ENCODE results near the gene CDK11B. TPM values are rescaled to one million over a fixed set of nuclear protein-coding genes. Genes with fewer than 3 reads are reported as not detected.
"Not testable (repeated sequence)": the region's sequence is repeated elsewhere in the genome, so short reads cannot be mapped to it uniquely, and the experiment has no call there.

Gene CDK11B
- polyA plus RNA-seq, 1 experiment: 6.3 TPM

DNA sequence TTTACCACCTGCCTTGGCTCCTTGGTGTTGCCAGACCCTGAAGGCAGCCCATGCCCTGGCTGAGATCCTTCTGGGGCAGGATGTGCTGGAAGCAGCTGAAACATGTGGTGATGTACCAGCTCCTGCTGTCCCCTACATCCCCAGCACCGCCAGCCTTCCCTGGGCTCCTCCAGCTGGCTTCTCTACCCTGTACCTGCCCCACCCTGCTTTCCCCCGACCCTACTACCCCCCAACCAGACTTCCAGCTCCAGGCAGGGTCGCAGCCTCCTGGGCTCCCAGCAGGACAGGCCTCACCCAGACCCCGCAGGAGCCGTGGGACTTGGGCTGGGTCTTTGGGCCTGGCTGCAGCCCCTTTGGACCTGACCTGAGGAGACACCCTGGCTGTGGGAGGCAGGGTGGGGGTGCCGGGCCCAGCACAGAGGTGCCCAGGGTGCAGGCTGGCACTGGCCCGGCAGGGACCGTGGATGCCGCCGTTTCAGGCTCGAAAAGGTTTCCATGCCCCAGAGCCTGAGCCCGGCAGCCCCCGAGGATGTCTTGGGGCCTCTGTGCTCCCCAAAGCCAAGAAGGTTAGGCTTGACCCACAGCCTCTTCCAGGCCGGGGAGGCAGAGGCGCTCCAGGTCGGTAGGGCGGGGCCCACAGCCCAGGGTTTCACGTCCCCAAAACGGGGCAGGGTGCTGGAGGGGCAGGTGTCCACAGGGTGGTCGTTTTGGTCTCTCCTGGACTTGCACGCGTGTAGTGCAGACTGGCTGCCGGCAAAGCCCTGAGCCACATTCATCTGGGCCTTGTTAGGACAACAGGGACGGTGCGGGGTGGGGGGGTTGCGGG lies 38.8 kb upstream of the CDK11B start:
- DNase-seq (ENCODE audit: low read depth); CTCF ChIA-PET; H3K4me3 ChIP-seq (ENCODE audit: low read depth, low read length); H3K27me3 ChIP-seq (ENCODE audit: control insufficient read depth, insufficient read depth, low read length); POLR2A ChIA-PET; H3K36me3 ChIP-seq (ENCODE audit: control insufficient read depth, insufficient read depth, low read length): not testable (repeated sequence)

DNA sequence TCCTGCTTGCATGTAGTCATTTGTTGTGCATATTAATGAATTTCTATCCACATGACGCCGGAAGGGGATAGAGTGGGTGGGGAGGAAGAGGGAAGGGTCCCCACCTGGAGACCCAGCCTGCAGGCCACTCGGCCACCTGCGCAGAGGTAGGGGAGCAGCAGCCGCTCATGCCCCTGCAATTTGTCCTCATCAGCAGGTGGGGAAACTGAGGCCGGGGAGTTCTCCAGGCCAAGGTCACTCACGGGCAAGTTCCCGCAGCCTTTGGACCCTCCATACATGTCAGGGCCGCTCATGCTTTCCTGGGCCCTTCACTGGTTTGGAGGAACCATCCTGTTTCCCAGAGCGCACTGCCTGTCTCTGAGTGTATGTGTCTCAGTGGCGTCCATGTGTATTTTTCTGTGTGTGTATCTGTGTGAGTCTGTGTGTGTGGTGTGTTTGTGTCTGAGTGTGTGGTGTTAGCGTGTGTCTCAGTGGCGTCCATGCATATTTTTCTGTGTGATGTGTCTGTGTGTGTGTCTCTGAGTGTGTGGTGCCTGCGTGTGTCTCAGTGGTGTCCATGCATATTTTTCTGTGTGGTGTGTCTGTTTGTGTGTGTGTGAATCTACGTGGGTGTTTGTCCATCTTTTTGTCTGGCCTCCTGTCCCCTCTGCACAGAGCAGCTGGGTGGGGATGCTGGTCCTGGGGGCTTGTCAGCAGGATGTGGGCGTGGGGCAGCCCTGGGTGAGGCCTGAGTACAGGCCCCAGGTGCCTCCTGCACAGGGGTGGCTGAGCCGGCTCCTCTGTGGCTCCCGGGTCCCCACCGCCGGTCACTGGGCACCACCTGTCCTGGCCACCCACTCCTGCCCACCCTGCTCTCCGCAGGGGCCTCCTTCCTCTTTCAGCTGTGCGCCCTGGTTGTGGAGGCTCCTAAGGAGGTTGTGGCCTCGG lies 37.9 kb upstream of the CDK11B start:
- H3K27me3 ChIP-seq (ENCODE audit: control insufficient read depth, insufficient read depth, low read length); H3K36me3 ChIP-seq (ENCODE audit: control insufficient read depth, insufficient read depth, low read length): not testable (repeated sequence)

DNA sequence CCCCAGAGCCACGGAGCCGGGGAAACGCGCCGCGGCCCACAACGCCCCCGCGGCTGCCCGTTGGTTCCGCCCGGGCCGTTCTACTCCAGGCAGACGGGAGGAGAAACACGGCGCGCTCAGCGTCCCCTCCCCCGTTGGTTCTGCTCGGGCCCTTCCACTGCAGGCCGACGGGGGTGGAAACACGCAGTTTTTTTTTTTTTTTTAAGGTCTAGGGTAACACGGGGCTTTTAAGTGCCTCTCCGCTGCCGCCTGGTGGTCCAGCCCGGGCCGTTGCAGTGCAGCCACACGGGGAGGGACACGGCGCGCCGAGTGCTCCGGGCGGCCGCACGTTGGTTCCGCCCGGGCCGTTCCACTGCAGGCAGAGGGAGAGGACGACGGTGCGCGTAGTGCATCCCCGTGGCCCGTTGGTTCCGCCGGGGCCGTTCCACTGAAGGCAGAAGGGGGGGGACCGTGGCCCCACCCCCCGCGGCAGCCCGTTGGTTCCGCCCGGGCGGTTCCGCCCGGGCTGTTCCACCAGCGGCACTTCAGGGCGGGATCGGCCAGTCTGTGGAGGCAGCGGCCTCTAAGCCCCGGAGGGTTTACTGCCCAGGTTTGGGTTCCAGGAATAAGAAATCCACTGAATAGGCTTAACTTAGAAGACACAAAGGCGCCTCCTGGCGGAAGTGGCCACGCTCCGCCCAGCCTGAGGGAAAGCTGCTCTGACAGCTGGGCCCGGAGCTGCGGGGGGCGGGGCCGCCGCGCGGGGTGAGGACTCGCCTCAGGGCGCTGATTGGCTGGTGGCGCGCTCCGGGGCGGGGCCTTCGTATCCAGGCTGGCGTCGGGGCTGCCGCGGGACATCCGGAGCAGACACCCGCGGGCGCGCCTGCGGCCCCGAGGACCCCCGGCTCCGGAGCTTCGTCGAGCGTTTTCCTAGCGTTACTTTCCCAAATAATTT lies 34.2 kb upstream of the CDK11B start, which contains the start of gene SLC35E2B:
SLC35E2B (minus strand) TSS at position 82 of the 934 bp plus-strand sequence. CDS start 16,096 bp downstream, outside the sequence.
- peak within 1 kb of the TSS; percentile 58 for H3K4me3 ChIP-seq (ENCODE audit: low read depth, low read length)
- CTCF ChIA-PET; H3K36me3 ChIP-seq (ENCODE audit: control insufficient read depth, insufficient read depth, low read length); DNase-seq (ENCODE audit: low read depth); H3K27me3 ChIP-seq (ENCODE audit: control insufficient read depth, insufficient read depth, low read length); POLR2A ChIA-PET: not testable (repeated sequence)

More for the DNA sequence above, 37.9 kb upstream of the CDK11B start:
- DNase-seq (ENCODE audit: low read depth); POLR2A ChIA-PET; CTCF ChIA-PET; H3K4me3 ChIP-seq (ENCODE audit: low read depth, low read length): not testable (repeated sequence)

DNA sequence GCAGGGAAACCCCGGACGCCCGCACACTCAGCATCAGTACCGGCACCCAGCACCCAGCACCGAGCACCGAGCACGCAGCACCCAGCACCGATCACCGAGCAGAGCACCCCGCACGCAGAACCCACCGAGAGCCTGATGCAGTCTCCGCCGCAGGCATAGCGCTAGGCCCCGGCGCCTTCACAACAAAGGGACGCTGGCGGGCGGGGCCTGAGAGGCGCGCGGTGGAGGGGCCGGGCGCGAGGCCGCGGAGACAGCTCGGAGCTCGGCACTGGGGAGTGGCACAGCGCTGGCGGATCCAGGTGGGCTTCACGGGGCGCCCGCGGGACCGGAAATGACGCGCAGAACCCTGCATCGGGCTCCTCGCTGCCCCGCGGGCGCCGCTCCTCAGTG lies 33.5 kb upstream of the CDK11B start:
- POLR2A ChIA-PET; H3K36me3 ChIP-seq (ENCODE audit: control insufficient read depth, insufficient read depth, low read length); H3K27me3 ChIP-seq (ENCODE audit: control insufficient read depth, insufficient read depth, low read length); CTCF ChIA-PET; DNase-seq (ENCODE audit: low read depth): not testable (repeated sequence)
- peak overlapping the region; percentile 58 for H3K4me3 ChIP-seq (ENCODE audit: low read depth, low read length)

DNA sequence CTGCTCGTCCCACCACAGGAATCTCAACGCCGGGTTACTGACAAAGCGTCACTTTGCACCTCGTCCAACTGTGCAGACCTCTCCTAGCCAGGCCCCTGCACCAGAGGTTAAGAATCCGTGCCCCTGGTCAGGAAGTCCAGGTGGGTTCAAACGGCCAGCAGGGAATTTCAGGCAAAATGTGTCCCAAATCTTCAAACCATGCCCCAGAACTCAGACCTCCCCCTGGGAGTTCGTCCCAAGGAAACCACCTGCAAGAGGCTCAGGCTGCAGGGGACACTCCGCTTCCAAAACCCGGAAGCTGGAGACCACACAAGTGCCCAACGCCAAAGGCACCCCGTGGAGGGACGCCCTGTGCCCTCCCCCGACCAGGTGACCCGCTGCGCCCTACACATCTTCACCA lies 32.6 kb upstream of the CDK11B start:
- DNase-seq (ENCODE audit: low read depth); POLR2A ChIA-PET; CTCF ChIA-PET: not testable (repeated sequence)

DNA sequence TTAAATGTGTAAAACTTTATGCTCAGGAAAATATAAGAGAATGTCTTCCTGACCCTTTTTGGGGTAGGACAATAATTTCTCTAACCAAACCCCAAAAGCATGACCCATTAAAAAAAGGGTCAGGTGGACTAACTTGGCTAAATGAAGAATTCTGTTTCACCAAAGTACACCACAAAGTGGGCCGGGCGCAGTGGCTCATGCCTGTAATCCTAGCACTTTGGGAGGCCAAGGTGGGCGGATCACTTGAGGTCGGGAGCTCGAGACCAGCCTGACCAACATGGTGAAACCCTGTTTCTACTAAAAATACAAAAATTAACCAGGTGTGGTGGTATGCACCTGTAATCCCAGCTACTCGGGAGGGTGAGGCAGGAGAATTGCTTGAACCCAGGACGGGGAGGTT lies 30.7 kb upstream of the CDK11B start:
- H3K27me3 ChIP-seq (ENCODE audit: control insufficient read depth, insufficient read depth, low read length); POLR2A ChIA-PET; DNase-seq (ENCODE audit: low read depth); H3K36me3 ChIP-seq (ENCODE audit: control insufficient read depth, insufficient read depth, low read length); CTCF ChIA-PET; H3K4me3 ChIP-seq (ENCODE audit: low read depth, low read length): not testable (repeated sequence)

More for the DNA sequence above, 32.6 kb upstream of the CDK11B start:
- H3K4me3 ChIP-seq (ENCODE audit: low read depth, low read length): peak overlapping the region; percentile 36
- not testable (repeated sequence) for H3K36me3 ChIP-seq (ENCODE audit: control insufficient read depth, insufficient read depth, low read length); H3K27me3 ChIP-seq (ENCODE audit: control insufficient read depth, insufficient read depth, low read length)

DNA sequence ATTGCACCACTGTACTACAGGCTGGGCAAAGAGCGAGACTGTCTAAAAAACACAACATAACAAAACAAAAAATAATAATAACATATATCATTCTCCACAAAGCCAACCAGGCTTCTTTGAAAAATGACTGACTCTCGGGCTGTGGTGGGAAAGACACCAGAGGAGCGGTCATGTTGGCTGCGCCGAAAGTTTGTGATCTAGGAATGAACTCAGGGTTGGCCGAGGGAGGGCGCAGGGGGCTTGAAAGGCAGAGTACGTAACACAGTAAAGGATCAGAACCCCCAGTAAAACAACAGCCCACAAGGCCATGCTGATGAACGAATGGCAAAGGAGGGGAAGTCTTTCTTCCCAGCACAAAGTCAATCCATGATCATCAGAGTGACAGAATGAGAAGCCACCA lies 29.0 kb upstream of the CDK11B start:
- POLR2A ChIA-PET: no interaction called here
- Histone ChIP-seq H3K36me3 (ENCODE audit: control insufficient read depth, insufficient read depth, low read length) (peaks cover 7% of the 10 kb centered on the region), H3K27me3 (ENCODE audit: control insufficient read depth, insufficient read depth, low read length) (no peaks in the 10 kb centered on the region), H3K4me3 (ENCODE audit: low read depth, low read length) (no peak overlapping the region)
- TF ChIP-seq, protein P1, sequence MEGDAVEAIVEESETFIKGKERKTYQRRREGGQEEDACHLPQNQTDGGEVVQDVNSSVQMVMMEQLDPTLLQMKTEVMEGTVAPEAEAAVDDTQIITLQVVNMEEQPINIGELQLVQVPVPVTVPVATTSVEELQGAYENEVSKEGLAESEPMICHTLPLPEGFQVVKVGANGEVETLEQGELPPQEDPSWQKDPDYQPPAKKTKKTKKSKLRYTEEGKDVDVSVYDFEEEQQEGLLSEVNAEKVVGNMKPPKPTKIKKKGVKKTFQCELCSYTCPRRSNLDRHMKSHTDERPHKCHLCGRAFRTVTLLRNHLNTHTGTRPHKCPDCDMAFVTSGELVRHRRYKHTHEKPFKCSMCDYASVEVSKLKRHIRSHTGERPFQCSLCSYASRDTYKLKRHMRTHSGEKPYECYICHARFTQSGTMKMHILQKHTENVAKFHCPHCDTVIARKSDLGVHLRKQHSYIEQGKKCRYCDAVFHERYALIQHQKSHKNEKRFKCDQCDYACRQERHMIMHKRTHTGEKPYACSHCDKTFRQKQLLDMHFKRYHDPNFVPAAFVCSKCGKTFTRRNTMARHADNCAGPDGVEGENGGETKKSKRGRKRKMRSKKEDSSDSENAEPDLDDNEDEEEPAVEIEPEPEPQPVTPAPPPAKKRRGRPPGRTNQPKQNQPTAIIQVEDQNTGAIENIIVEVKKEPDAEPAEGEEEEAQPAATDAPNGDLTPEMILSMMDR (IDR thresholded peaks at IDR 0.05; ENCODE audit: insufficient read depth, low read depth, low read length): no peak
- CTCF ChIA-PET: interaction anchor here (1.0 kb wide), 1 partner anchor 23 kb away, joined by 3 read pairs; no protein-coding TSS in a partner anchor
- no peak for DNase-seq (ENCODE audit: low read depth)

Measured in BJ (cell line).